Fibroblast of pulmonary artery (primary cell): ENCODE results near the gene CCNL1.

Source experiments
- DNase-seq: peaks from one replicate; pipeline ENCODE4 v3.0.0-alpha.2; 2010; ENCODE audit warnings: low read depth
- H3K4me3 ChIP-seq: replicated peaks from 2 replicates; pipeline ENCODE4 v1.5.1; 2011; ENCODE audit warnings: low read depth, mild to moderate bottlenecking, control low read depth, low read length, moderate library complexity
- TF ChIP-seq, protein P1 (sequence below): IDR thresholded peaks from 2 replicates; pipeline ENCODE4 v1.5.1; 2011; ENCODE audit warnings: mild to moderate bottlenecking, control low read depth, low read length, inconsistent platforms; ENCODE audit errors: missing control alignments

Gene CCNL1

DNA sequence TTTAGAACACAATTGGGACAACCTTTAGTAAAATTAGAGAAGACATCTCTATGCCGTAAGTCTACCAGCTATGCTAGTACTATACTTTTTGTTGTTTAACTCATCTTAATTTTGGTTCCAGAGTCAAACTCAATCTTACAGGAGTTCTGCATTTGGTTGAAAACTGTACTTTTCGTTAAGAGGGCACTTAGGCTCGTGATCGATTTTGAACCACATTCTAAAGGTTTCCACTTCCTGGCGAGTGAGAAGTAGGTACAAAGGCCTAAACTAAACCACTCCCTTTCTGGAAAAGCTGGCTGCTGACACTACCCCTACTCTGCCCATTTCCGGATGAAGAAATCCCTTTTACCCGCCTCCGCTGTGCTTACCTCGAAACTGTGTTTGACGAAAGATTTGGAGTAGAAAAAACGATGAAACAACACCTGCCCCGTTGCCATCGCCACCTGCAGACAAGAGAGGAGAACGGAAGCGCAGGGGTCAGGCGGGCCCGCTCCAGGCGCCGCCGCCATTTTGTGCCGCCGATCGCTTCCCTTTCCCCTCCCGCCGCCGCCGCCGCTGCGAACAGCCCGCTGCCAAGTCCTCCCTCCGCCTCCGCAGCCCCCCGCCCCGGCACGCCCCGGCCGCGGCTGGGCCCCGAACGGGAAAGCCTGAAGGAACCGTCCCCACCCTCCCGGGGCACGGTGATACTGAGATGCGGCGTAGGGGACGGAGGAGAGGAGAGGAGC, 748 bp downstream of the CCNL1 start:
- TF ChIP-seq, protein P1, sequence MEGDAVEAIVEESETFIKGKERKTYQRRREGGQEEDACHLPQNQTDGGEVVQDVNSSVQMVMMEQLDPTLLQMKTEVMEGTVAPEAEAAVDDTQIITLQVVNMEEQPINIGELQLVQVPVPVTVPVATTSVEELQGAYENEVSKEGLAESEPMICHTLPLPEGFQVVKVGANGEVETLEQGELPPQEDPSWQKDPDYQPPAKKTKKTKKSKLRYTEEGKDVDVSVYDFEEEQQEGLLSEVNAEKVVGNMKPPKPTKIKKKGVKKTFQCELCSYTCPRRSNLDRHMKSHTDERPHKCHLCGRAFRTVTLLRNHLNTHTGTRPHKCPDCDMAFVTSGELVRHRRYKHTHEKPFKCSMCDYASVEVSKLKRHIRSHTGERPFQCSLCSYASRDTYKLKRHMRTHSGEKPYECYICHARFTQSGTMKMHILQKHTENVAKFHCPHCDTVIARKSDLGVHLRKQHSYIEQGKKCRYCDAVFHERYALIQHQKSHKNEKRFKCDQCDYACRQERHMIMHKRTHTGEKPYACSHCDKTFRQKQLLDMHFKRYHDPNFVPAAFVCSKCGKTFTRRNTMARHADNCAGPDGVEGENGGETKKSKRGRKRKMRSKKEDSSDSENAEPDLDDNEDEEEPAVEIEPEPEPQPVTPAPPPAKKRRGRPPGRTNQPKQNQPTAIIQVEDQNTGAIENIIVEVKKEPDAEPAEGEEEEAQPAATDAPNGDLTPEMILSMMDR, result no peak
- peak overlapping the region; percentile 96 for H3K4me3 ChIP-seq
- DNase-seq, result peak; percentile 58

DNA sequence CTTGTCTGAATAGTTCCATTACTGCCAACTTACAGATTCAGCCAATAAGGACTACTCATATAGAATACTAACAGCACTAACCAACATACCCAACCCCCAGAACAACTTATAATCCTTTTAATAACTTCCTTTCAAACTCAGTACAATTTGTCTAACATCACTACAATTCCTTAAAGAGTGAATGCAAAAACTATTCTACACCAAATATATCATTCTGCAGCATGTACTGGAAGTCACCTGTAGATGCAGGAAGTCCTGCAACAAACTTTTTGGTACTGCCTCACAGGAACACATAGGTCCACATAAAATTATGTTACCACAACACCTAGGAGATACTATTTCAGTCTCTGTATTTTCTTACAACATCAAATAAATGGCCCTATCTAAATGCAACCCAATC, 2.1 kb downstream of the CCNL1 start:
- TF ChIP-seq, protein P1, result no peak
- peak overlapping the region; percentile 96 for H3K4me3 ChIP-seq
- DNase-seq, result no peak

DNA sequence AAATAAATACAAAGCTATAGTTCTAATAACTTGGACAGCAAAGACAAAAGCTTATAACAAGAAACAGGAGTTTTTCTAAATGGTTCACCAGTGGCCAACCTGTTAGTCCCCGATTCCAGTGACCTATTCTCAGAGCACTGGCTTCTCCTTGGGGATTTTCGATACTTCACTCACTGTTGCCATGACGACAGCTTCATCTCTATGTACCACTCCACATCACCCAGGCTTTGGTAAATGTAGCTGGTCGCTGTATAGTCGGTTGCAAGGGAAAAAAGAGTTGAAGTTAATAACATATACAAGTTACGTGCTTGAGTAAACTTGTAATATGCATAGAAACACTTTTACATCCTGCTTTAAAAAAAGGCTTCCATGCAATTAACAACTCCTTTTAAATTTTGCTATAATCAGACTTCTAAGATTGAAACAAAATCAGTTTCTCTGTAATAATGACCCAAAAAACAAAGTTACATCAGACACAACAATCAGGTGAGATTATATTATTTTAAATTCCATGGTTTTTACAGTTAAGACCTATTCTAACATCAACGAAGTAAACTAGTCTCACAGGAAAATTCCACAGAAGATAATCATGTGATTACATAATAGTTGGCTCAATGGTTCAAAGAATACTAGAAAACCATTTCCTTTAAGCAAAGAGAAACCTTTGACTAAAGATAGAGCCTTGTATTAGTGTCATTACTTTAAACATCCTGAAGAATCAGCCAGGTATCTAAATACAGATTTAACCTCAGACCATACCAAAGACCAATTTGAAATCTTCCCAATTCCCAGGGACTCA, 2.9 kb downstream of the CCNL1 start:
- TF ChIP-seq, protein P1, result no peak
- DNase-seq, result peak; percentile 45
- peak overlapping the region; percentile 96 for H3K4me3 ChIP-seq

DNA sequence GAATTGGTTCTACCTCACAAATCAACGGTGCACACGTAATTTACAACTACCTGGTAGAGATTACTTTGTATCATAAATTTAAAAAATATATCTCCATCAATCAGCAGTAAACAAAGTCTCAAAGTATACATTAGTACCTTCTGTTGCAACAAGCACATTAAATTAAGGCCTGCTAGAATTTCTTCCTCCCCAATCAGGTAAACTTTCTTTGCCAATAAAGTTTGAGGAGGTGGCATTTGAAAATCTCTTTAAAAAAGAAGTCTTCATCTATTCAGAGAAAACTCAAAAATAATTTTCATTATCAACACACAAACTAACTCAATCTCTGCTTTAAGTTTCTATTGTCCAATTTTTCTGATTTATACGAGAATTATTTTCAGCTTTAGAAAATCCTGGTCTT, 4.4 kb downstream of the CCNL1 start:
- TF ChIP-seq, protein P1, result no peak
- DNase-seq, result no peak
- peak overlapping the region; percentile 96 for H3K4me3 ChIP-seq

DNA sequence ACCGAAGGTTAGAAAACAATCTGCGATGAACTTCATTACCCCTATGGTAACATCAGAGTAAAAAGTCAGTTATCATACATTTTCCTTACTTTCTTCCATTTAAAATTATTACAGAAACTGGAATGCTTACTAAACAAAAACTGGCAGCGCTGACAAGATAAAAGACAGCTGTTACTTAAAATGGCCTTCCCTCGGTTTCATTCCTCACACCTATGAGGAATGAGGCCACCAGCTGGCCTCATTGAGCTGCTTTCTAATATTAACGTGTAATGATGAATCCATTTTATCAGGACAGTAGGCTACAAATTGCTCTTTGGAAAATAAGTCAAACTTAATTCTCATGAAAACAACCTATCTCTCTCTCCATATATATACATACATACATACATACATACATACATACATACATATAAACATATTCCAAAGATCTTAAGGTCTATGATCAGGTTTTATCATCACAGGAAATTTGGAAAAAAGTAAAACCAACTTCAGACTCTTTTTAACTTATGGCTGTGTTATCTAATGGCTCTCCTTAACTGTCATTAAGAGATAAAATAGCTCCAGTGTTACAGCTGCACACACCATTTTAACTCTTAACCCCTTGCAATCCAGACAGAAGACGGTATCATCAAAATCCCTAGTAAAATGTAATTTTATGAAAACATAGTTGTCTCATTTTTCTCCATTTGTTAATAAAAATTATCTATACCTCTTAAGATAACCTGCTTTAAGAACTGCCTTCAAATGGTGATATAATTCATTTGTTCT, 5.2 kb downstream of the CCNL1 start:
- no peak for DNase-seq
- peak overlapping the region; percentile 96 for H3K4me3 ChIP-seq
- TF ChIP-seq, protein P1, result no peak

DNA sequence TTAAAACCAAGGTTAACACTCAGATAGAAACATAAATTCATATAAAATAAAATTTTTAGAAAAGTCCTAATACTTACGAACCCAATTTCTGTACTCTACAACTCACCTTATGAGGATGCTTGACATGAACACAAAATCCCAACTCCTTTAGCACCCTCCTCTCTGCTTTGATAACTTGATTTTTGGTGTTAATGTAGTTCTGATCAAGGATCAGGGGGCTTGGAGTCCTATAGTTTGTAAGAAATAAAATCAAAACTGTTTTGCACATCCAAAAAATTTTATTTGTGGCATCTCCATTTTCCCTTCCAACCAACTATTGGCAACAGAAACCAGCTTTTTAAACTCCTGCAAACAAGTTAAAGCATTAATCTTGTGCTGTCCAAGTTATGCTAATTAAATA, 7.0 kb downstream of the CCNL1 start:
- H3K4me3 ChIP-seq, result no peak overlapping the region
- DNase-seq, result no peak

More for the DNA sequence above, 7.0 kb downstream of the CCNL1 start:
- TF ChIP-seq, protein P1, result no peak
